GM12878 (cell line): ENCODE results near the gene BMPR1B. TPM values are rescaled to one million over a fixed set of nuclear protein-coding genes. Genes with fewer than 3 reads are reported as not detected.

Experiments used
- ATAC-seq: fragments of 200-7000 bp; cut with Tn5 transposase; 3 replicates; pipeline ENCODE4 v1.9.1; 2020; ENCODE audit warnings: mild to moderate bottlenecking, moderate library complexity
- BruUV-seq: library from RNA; stranded (reverse); fragments of 400-500 nt; replicated peaks from 2 replicates; lab custom pipeline; 2021; lab: Mats Ljungman, UMichigan
- CTCF ChIA-PET: fragments of 300-600 bp; sonication (Branson Sonifier 250); formaldehyde crosslinking; extraction: SDS; loops from one replicate; lab custom pipeline; 2021; ENCODE audit warnings: inconsistent platforms; lab: Yijun Ruan, JAX
- POLR2A ChIA-PET: fragments of 350-600 bp; formaldehyde crosslinking; extraction: SDS; loops from one replicate; lab custom pipeline; 2021; ENCODE audit warnings: inconsistent platforms; lab: Charles Lee
- RAD21 ChIA-PET: fragments of 300-600 bp; sonication (Branson Sonifier 250); formaldehyde crosslinking; loops from one replicate; lab custom pipeline; 2023; ENCODE audit warnings: antibody characterized with exemption; ENCODE audit not compliant: unreplicated experiment; lab: Charles Lee
- SMC1A ChIA-PET: fragments of 300-600 bp; sonication (Branson Sonifier 250); formaldehyde crosslinking; loops from one replicate; lab custom pipeline; 2023; ENCODE audit not compliant: unreplicated experiment, uncharacterized antibody; lab: Charles Lee
- DNase-seq: peaks from one replicate; pipeline ENCODE4 v3.0.0-alpha.2; 2011; ENCODE audit warnings: low read depth, low spot score
- FAIRE-seq: peaks from 3 replicates; lab custom pipeline; 2011; peaks lifted over from hg19 to GRCh38; lab: Jason Lieb, UNC
- H2AFZ ChIP-seq: 2 replicates; pipeline ENCODE4 v1.6.0; 2011; ENCODE audit warnings: low read depth, low read length, control low read depth; ENCODE audit not compliant: control insufficient read depth
- H3K27ac ChIP-seq: 2 replicates; pipeline ENCODE4 v1.5.1; 2011; ENCODE audit warnings: control low read depth; ENCODE audit not compliant: control insufficient read depth, insufficient read depth
- H3K27me3 ChIP-seq, 2 experiments: replicated peaks in 1 of 2; 2 replicates each; pipeline versions ENCODE4 v1.6.0 to v1.6.1; 2011; ENCODE audit warnings: low read length in 1 of 2; ENCODE audit not compliant: control insufficient read depth in 2 of 2, insufficient read depth in 2 of 2
- H3K36me3 ChIP-seq, 2 experiments: 2 replicates each; pipeline ENCODE4 v1.5.1; 2011; ENCODE audit warnings: low read length in 1 of 2; ENCODE audit not compliant: control insufficient read depth in 2 of 2, insufficient read depth in 2 of 2
- H3K4me1 ChIP-seq: 2 replicates; pipeline ENCODE4 v1.6.1; 2011; ENCODE audit warnings: mild to moderate bottlenecking, low read length, moderate library complexity, mixed read lengths; ENCODE audit not compliant: control insufficient read depth, insufficient read depth
- H3K4me2 ChIP-seq: 2 replicates; pipeline ENCODE4 v1.6.0; 2011; ENCODE audit warnings: control low read depth; ENCODE audit not compliant: control insufficient read depth, insufficient read depth
- H3K4me3 ChIP-seq: fragments of 200-600 bp; sonication (generic); 2 replicates; pipeline ENCODE4 v1.5.1; 2016
- H3K79me2 ChIP-seq: 2 replicates; pipeline ENCODE4 v1.6.0; 2011; ENCODE audit warnings: low read length; ENCODE audit not compliant: control insufficient read depth, insufficient read depth
- H3K9ac ChIP-seq: 2 replicates; pipeline ENCODE4 v1.8.0; 2011; ENCODE audit warnings: low read length, control low read depth, mixed read lengths; ENCODE audit not compliant: control insufficient read depth, insufficient read depth
- H3K9me3 ChIP-seq: replicated peaks from 3 replicates; pipeline ENCODE4 v1.5.1; 2011; ENCODE audit warnings: mild to moderate bottlenecking, low read length; ENCODE audit not compliant: control insufficient read depth, insufficient read depth
- H4K20me1 ChIP-seq: 2 replicates; pipeline ENCODE4 v1.6.0; 2011; ENCODE audit not compliant: control insufficient read depth, insufficient read depth
- CREM ChIP-seq: IDR thresholded peaks from 2 replicates; pipeline ENCODE4 v1.6.1; 2014; ENCODE audit warnings: antibody characterized with exemption, low read depth
- EED ChIP-seq: sonication (generic); IDR thresholded peaks from 2 replicates; pipeline ENCODE4 v1.6.1; 2016; ENCODE audit warnings: antibody characterized with exemption, low read depth
- MEF2B ChIP-seq: fragments of 450-650 bp; IDR thresholded peaks from 2 replicates; pipeline ENCODE4 v1.6.1; 2018; ENCODE audit warnings: mild to moderate bottlenecking, moderate library complexity; ENCODE audit not compliant: partially characterized antibody, poor library complexity, severe bottlenecking
- MTA3 ChIP-seq: IDR thresholded peaks from 2 replicates; pipeline ENCODE4 v1.6.1; 2012; ENCODE audit warnings: low read length, inconsistent platforms, borderline replicate concordance
- NFIC ChIP-seq: IDR thresholded peaks from 2 replicates; pipeline ENCODE4 v1.6.1; 2012; ENCODE audit warnings: low read depth, mild to moderate bottlenecking, inconsistent platforms, low read length, moderate library complexity
- POLR2AphosphoS5 ChIP-seq: IDR thresholded peaks from 2 replicates; pipeline ENCODE4 v1.6.1; 2011; ENCODE audit warnings: mild to moderate bottlenecking, low read length, inconsistent platforms
- RCOR1 ChIP-seq: conservative IDR thresholded peaks from 2 replicates; pipeline ENCODE4 v1.6.1; 2012; ENCODE audit warnings: low read depth, low read length, improper control_type of control experiment
- RUNX3 ChIP-seq: IDR thresholded peaks from 2 replicates; pipeline ENCODE4 v1.6.1; 2012; ENCODE audit warnings: low read length, inconsistent platforms
- SPI1 ChIP-seq: IDR thresholded peaks from 2 replicates; pipeline ENCODE4 v1.6.1; 2011; ENCODE audit warnings: low read depth, mild to moderate bottlenecking, low read length, moderate library complexity, borderline replicate concordance; ENCODE audit not compliant: insufficient read depth
- SUZ12 ChIP-seq: fragments of 200-600 bp; sonication (generic); IDR thresholded peaks from one replicate; pipeline ENCODE4 v1.6.1; 2018; ENCODE audit warnings: antibody characterized with exemption, mild to moderate bottlenecking; ENCODE audit not compliant: unreplicated experiment
- ZBED1 ChIP-seq: IDR thresholded peaks from 2 replicates; pipeline ENCODE4 v1.6.1; 2016; ENCODE audit warnings: borderline replicate concordance
- WGBS: methylation state at CpG from one replicate; pipeline ENCODE4 v1.1.6; 2016; ENCODE audit warnings: low lambda C conversion rate; ENCODE audit not compliant: insufficient replicate concordance, insufficient coverage; ENCODE audit errors: missing lambda C conversion rate; 5-methylcytosine and 5-hydroxymethylcytosine counted together
- in situ Hi-C: fragments of 300-500 bp; cut with MboI; formaldehyde crosslinking; loops from 9 replicates; pipeline ENCODE4 v1.14.3; 2018; ENCODE audit warnings: mixed read lengths
- intact Hi-C: fragments of 100-400 bp; cut with micrococcal nuclease; formaldehyde crosslinking; loops from one replicate; pipeline ENCODE4 v1.14.2; 2022; ENCODE audit not compliant: unreplicated experiment
- polyA plus RNA-seq, 11 experiments: library from polyadenylated mRNA; depleted of rRNA in 4 of 11; unstranded in 6 of 11; stranded (reverse) in 5 of 11; fragments of >200 nt; fragmentation: Nextera tagmentation in 4 of 11; fragmentation: Illumina TruSeq in 1 of 11; extraction: Ambion mirVana in 4 of 11; extraction: Trizol in 1 of 11; gene quantifications; 1 replicate in 1 of 11; 2 replicates in 10 of 11; pipeline versions ENCODE4 v1.2.1 to v1.2.3, GENCODE V29; 2011 to 2016; ENCODE audit warnings: inconsistent platforms in 2 of 11, missing spikeins in 2 of 11, low read depth in 1 of 11
- total RNA-seq, 4 experiments: library from RNA; depleted of rRNA in 3 of 4; stranded (reverse); fragments of >200 nt in 3 of 4; fragmentation: Illumina TruSeq in 1 of 4; extraction: Trizol in 1 of 4; gene quantifications; 2 replicates each; pipeline versions ENCODE4 v1.2.1 to v1.2.3, GENCODE V29; 2013 to 2021
- TF ChIP-seq, protein P1 (sequence below): fragments of 450-650 bp; formaldehyde crosslinking; IDR thresholded peaks from 2 replicates; pipeline ENCODE4 v1.4.0; 2020; ENCODE audit warnings: mild to moderate bottlenecking, moderate library complexity

Gene BMPR1B
- total and polyA plus RNA-seq, 10 of the 15 experiments (the other 5 are each of a cell fraction or from before 2014, with no cell fraction given): not detected

DNA sequence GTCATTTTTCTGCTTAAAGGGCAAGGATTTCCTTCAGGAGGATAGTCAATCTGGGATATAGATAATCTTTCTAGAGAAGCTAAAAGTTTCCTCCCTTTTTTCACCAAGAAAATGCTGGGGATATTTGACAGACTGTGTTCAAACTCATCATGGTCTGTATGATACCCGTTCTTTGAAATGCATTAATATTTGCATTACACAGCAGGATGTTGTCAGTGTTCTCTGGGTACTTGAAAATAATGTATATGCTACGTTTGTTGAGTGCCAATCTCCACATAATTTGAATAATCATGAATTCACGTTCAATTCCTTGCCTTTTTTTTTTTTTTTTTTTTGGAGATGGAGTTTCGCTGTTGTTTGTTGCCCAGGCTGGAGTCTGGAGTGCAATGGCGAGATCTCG is 18.0 kb upstream of the BMPR1B start:
- H3K27me3 ChIP-seq: no peaks in the 10 kb centered on the region
- no peaks in the 10 kb centered on the region for H3K79me2 ChIP-seq
- ATAC-seq (no peak), DNase-seq (no peak), FAIRE-seq (no peak)
- WGBS: 26% methylated on average over 5 of the region's 6 CpGs
- H3K36me3 ChIP-seq: no peaks in the 10 kb centered on the region
- no peak overlapping the region for H2AFZ ChIP-seq
- H4K20me1 ChIP-seq: no peaks in the 10 kb centered on the region
- RAD21 ChIA-PET: no interaction called here
- in situ Hi-C loops (no loop called here), intact Hi-C loops (no loop called here)
- no peaks in the 10 kb centered on the region for H3K9me3 ChIP-seq
- H3K4me1 ChIP-seq: no peaks in the 10 kb centered on the region
- POLR2A ChIA-PET: no interaction called here
- CTCF ChIA-PET: no interaction called here
- no peak overlapping the region for H3K9ac ChIP-seq
- TF ChIP-seq EED (no peak), MTA3 (no peak), CREM (no peak), MEF2B (no peak), SUZ12 (no peak), NFIC (no peak), RCOR1 (no peak), RUNX3 (no peak), POLR2AphosphoS5 (no peak), ZBED1 (no peak), SPI1 (no peak)
- TF ChIP-seq, protein P1, sequence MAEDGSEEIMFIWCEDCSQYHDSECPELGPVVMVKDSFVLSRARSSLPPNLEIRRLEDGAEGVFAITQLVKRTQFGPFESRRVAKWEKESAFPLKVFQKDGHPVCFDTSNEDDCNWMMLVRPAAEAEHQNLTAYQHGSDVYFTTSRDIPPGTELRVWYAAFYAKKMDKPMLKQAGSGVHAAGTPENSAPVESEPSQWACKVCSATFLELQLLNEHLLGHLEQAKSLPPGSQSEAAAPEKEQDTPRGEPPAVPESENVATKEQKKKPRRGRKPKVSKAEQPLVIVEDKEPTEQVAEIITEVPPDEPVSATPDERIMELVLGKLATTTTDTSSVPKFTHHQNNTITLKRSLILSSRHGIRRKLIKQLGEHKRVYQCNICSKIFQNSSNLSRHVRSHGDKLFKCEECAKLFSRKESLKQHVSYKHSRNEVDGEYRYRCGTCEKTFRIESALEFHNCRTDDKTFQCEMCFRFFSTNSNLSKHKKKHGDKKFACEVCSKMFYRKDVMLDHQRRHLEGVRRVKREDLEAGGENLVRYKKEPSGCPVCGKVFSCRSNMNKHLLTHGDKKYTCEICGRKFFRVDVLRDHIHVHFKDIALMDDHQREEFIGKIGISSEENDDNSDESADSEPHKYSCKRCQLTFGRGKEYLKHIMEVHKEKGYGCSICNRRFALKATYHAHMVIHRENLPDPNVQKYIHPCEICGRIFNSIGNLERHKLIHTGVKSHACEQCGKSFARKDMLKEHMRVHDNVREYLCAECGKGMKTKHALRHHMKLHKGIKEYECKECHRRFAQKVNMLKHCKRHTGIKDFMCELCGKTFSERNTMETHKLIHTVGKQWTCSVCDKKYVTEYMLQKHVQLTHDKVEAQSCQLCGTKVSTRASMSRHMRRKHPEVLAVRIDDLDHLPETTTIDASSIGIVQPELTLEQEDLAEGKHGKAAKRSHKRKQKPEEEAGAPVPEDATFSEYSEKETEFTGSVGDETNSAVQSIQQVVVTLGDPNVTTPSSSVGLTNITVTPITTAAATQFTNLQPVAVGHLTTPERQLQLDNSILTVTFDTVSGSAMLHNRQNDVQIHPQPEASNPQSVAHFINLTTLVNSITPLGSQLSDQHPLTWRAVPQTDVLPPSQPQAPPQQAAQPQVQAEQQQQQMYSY (CRISPR knock-in tag): no peak
- no peak overlapping the region for H3K27ac ChIP-seq
- SMC1A ChIA-PET: interaction anchor here (1.0 kb wide), 1 partner anchor 333 kb away, joined by 4 read pairs; no protein-coding TSS in a partner anchor
- no TSS peak for BruUV-seq
- H3K4me3 ChIP-seq: no peak overlapping the region
- H3K4me2 ChIP-seq: no peak overlapping the region
